Measurements from ENCODE around the gene GNG2. TPM values are rescaled to one million over a fixed set of nuclear protein-coding genes. Genes with fewer than 3 reads are reported as not detected.

The GNG2 gene
- total RNA-seq, 2 donors from 2014 or later: 5.9 to 6.3 TPM

- Histone ChIP-seq H3K27ac (no peak overlapping the region), H3K27me3 (no peaks in the 10 kb centered on the region), H3K4me1 (no peaks in the 10 kb centered on the region), H3K36me3 (no peaks in the 10 kb centered on the region), H3K4me3 (no peak overlapping the region), H3K9me3 (no peaks in the 10 kb centered on the region)
- DNase-seq (ENCODE audit: low spot score): no peak
- no peak for TF ChIP-seq CTCF (IDR thresholded peaks at IDR 0.05)
Measured at GRCh38 chr14:51925980-51926379, 65.6 kb downstream of the GNG2 start.

GRCh38 chr14:51926449-51926848 lies 66.0 kb downstream of the GNG2 start:
- no peaks in the 10 kb centered on the region for H3K36me3 ChIP-seq

DNA sequence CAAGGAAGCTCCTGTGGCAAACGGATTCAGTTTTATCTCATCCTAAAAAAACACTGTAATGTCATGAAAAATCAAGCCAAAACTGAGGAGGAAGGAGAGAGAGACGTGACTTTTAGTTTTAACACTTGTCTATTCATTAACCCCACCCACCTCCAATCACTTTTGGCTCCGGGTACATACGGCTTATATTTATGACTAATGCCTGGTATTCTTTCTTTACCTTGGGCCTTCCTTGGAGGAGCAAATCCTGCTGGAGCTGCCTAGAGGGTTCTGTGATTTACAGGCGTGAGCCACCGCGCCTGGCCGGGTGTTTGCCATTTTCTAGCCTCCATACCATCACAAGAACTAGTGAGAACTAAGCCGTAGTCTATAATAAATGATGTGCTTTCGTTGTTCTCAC lies 68.2 kb downstream of the GNG2 start:
- TF ChIP-seq CTCF (IDR thresholded peaks at IDR 0.05): no peak

More at GRCh38 chr14:51926449-51926848, 66.0 kb downstream of the GNG2 start:
- Histone ChIP-seq H3K4me3 (no peak overlapping the region), H3K27me3 (no peaks in the 10 kb centered on the region), H3K4me1 (no peaks in the 10 kb centered on the region), H3K9me3 (no peaks in the 10 kb centered on the region), H3K27ac (no peak overlapping the region)
- DNase-seq (ENCODE audit: low spot score): no peak
- TF ChIP-seq CTCF (IDR thresholded peaks at IDR 0.05): no peak

GRCh38 chr14:51929166-51929565 lies 68.8 kb downstream of the GNG2 start:
- Histone ChIP-seq H3K4me3 (no peak overlapping the region), H3K36me3 (no peaks in the 10 kb centered on the region), H3K9me3 (no peaks in the 10 kb centered on the region), H3K27me3 (no peaks in the 10 kb centered on the region), H3K27ac (no peak overlapping the region), H3K4me1 (no peaks in the 10 kb centered on the region)
- TF ChIP-seq CTCF (IDR thresholded peaks at IDR 0.05): no peak
- DNase-seq (ENCODE audit: low spot score): no peak

More for the DNA sequence above, 68.2 kb downstream of the GNG2 start:
- no peaks in the 10 kb centered on the region for H3K36me3 ChIP-seq
- H3K4me3 ChIP-seq: no peak overlapping the region
- H3K27ac ChIP-seq: no peak overlapping the region
- no peaks in the 10 kb centered on the region for H3K27me3 ChIP-seq
- H3K9me3 ChIP-seq: no peaks in the 10 kb centered on the region
- no peak for DNase-seq (ENCODE audit: low spot score)
- H3K4me1 ChIP-seq: no peaks in the 10 kb centered on the region

- Histone ChIP-seq H3K27ac (no peak overlapping the region), H3K27me3 (no peaks in the 10 kb centered on the region), H3K4me1 (no peaks in the 10 kb centered on the region), H3K4me3 (no peak overlapping the region), H3K9me3 (no peaks in the 10 kb centered on the region), H3K36me3 (no peaks in the 10 kb centered on the region)
- no peak for DNase-seq (ENCODE audit: low spot score)
- TF ChIP-seq CTCF (IDR thresholded peaks at IDR 0.05): no peak
Measured at GRCh38 chr14:51929910-51930682, 69.7 kb downstream of the GNG2 start.

DNA sequence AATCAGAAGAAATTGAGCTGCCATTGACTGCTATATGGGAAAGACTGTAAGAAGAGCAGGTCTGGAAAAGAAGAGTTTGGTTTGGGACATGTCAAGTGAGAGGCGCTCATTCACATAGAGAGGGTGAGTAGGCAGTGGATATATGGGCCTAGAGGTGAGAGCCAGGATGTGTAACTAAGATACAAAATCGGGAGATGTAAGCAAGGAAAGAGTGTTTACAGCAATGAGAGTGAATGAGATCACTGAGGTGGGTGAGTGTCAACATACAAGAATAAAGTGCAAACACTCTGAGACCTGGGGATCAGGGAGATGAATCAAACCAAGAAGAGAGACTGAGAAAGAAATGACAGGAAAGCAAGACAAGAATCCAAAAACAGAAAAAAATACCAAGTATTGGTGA lies 70.9 kb downstream of the GNG2 start:
- Histone ChIP-seq H3K36me3 (no peaks in the 10 kb centered on the region), H3K4me1 (no peaks in the 10 kb centered on the region), H3K27ac (no peak overlapping the region), H3K27me3 (no peaks in the 10 kb centered on the region), H3K9me3 (no peaks in the 10 kb centered on the region), H3K4me3 (no peak overlapping the region)
- no peak for DNase-seq (ENCODE audit: low spot score)
- TF ChIP-seq CTCF (IDR thresholded peaks at IDR 0.05): no peak

Data from right atrium auricular region (tissue), 2 donors.